Loucy (cell line): Measurements from ENCODE around the gene ABCC3.

Experiments used
- H2AFZ ChIP-seq: fragments of 200-600 bp; sonication (generic); 2 replicates; pipeline ENCODE4 v1.6.0; 2016; ENCODE audit warnings: antibody characterized with exemption, mild to moderate bottlenecking, low read length, moderate library complexity
- H3F3A ChIP-seq: fragments of 200-600 bp; 2 replicates; pipeline ENCODE4 v1.6.0; 2016; ENCODE audit warnings: antibody characterized with exemption, low read depth, mild to moderate bottlenecking
- H3K27me3 ChIP-seq: fragments of 200-600 bp; sonication (generic); 2 replicates; pipeline ENCODE4 v1.6.1; 2014; ENCODE audit warnings: low read length, mild to moderate bottlenecking; ENCODE audit not compliant: insufficient read depth, poor library complexity, severe bottlenecking
- H3K36me3 ChIP-seq: fragments of 200-600 bp; sonication (generic); 2 replicates; pipeline ENCODE4 v1.6.1; 2016; ENCODE audit warnings: low read length; ENCODE audit not compliant: insufficient read depth
- H3K4me1 ChIP-seq: fragments of 200-600 bp; sonication (generic); 2 replicates; pipeline ENCODE4 v1.5.1; 2014; ENCODE audit warnings: low read length, mild to moderate bottlenecking; ENCODE audit not compliant: insufficient read depth, poor library complexity, severe bottlenecking
- H3K4me2 ChIP-seq: fragments of 200-600 bp; sonication (generic); 2 replicates; pipeline ENCODE4 v1.6.0; 2014; ENCODE audit warnings: antibody characterized with exemption, low read length, low read depth, mild to moderate bottlenecking; ENCODE audit not compliant: poor library complexity, severe bottlenecking
- H3K4me3 ChIP-seq: fragments of 200-600 bp; sonication (generic); 2 replicates; pipeline ENCODE4 v1.5.1; 2014; ENCODE audit warnings: low read length, mild to moderate bottlenecking, mixed read lengths; ENCODE audit not compliant: poor library complexity, severe bottlenecking
- H3K79me2 ChIP-seq: fragments of 200-600 bp; sonication (generic); 2 replicates; pipeline ENCODE4 v1.6.1; 2014; ENCODE audit warnings: low read length; ENCODE audit not compliant: insufficient read depth
- H3K9ac ChIP-seq: fragments of 200-600 bp; sonication (generic); 2 replicates; pipeline ENCODE4 v1.6.0; 2014; ENCODE audit warnings: mild to moderate bottlenecking, low read depth, low read length, moderate library complexity; ENCODE audit not compliant: poor library complexity, severe bottlenecking
- H3K9me2 ChIP-seq: fragments of 200-600 bp; sonication (generic); replicated peaks from 2 replicates; pipeline ENCODE4 v1.6.1; 2016; ENCODE audit warnings: low read depth, low read length, mixed read lengths
- H3K9me3 ChIP-seq: fragments of 200-600 bp; sonication (generic); 2 replicates; pipeline ENCODE4 v1.6.1; 2014; ENCODE audit warnings: mild to moderate bottlenecking, antibody characterized with exemption, low read length, low read depth; ENCODE audit not compliant: insufficient read depth
- H4K20me1 ChIP-seq: fragments of 200-600 bp; sonication (generic); 2 replicates; pipeline ENCODE4 v1.6.0; 2014; ENCODE audit warnings: antibody characterized with exemption, low read length, mild to moderate bottlenecking; ENCODE audit not compliant: insufficient read depth, poor library complexity, severe bottlenecking
- CTCF ChIP-seq: fragments of 200-600 bp; sonication (generic); conservative IDR thresholded peaks from 2 replicates; pipeline ENCODE4 v1.5.1; 2014; ENCODE audit warnings: mild to moderate bottlenecking, antibody characterized with exemption, low read length
- EZH2phosphoT487 ChIP-seq: fragments of 200-600 bp; IDR thresholded peaks from 2 replicates; pipeline ENCODE4 v1.6.1; 2018; ENCODE audit warnings: antibody characterized with exemption, mild to moderate bottlenecking, moderate library complexity, borderline replicate concordance

The ABCC3 gene

GRCh38 chr17:50651661-50652060 is 17.0 kb downstream of the ABCC3 start:
- TF ChIP-seq EZH2phosphoT487 (no peak), CTCF (no peak)
- no peak overlapping the region for H3K9ac ChIP-seq
- peaks cover 4% of the 10 kb centered on the region for H3K27me3 ChIP-seq
- H3K4me1 ChIP-seq = no peaks in the 10 kb centered on the region
- no peaks in the 10 kb centered on the region for H3K79me2 ChIP-seq
- no peaks in the 10 kb centered on the region for H4K20me1 ChIP-seq
- H3F3A ChIP-seq = no peaks in the 10 kb centered on the region
- H3K36me3 ChIP-seq = no peaks in the 10 kb centered on the region
- H3K9me3 ChIP-seq = peaks cover 6% of the 10 kb centered on the region; the same call in 1 of the 2 replicates
- H3K4me2 ChIP-seq = no peak overlapping the region
- no peak overlapping the region for H2AFZ ChIP-seq
- H3K4me3 ChIP-seq = no peak overlapping the region
- no peaks in the 10 kb centered on the region for H3K9me2 ChIP-seq

- TF ChIP-seq CTCF (no peak), EZH2phosphoT487 (no peak)
- Histone ChIP-seq H3K9me2 (no peaks in the 10 kb centered on the region), H3K9me3 (peaks cover 6% of the 10 kb centered on the region; the same call in 1 of the 2 replicates), H2AFZ (no peak overlapping the region), H3K9ac (no peak overlapping the region), H3F3A (no peaks in the 10 kb centered on the region), H3K79me2 (no peaks in the 10 kb centered on the region), H3K36me3 (no peaks in the 10 kb centered on the region), H3K4me2 (no peak overlapping the region), H3K4me1 (no peaks in the 10 kb centered on the region), H3K4me3 (no peak overlapping the region), H3K27me3 (peaks cover 4% of the 10 kb centered on the region), H4K20me1 (no peaks in the 10 kb centered on the region)
These were observed 19.1 kb downstream of the ABCC3 start for GRCh38 chr17:50653738-50654137.

GRCh38 chr17:50656509-50656908 is 21.8 kb downstream of the ABCC3 start:
- H3K9ac ChIP-seq = no peak overlapping the region
- no peak overlapping the region for H3K4me2 ChIP-seq
- peaks cover 14% of the 10 kb centered on the region for H3K4me1 ChIP-seq
- H3K27me3 ChIP-seq = peaks cover 4% of the 10 kb centered on the region
- H3K79me2 ChIP-seq = no peaks in the 10 kb centered on the region
- peaks cover 6% of the 10 kb centered on the region; the same call in 1 of the 2 replicates for H3K9me3 ChIP-seq
- no peak overlapping the region for H3K4me3 ChIP-seq
- no peaks in the 10 kb centered on the region for H4K20me1 ChIP-seq
- no peaks in the 10 kb centered on the region for H3F3A ChIP-seq
- TF ChIP-seq EZH2phosphoT487 = no peak
- TF ChIP-seq CTCF = no peak
- no peaks in the 10 kb centered on the region for H3K9me2 ChIP-seq
- no peaks in the 10 kb centered on the region for H3K36me3 ChIP-seq
- no peak overlapping the region for H2AFZ ChIP-seq
